OCI-LY3 (cell line): Measurements from ENCODE around the gene CAMKMT.
"Not testable (repeated sequence)": the region's sequence is repeated elsewhere in the genome, so short reads cannot be mapped to it uniquely, and the experiment has no call there.

ENCODE experiments used
- H2AFZ ChIP-seq: fragments of 200-600, 300-600 bp; shearing (Covaris generic); 2 replicates; pipeline ENCODE4 v1.6.0; 2014; ENCODE audit warnings: antibody characterized with exemption, low read depth, low read length
- H3K27ac ChIP-seq: fragments of 200-600, 300-600 bp; sonication (generic); 2 replicates; pipeline ENCODE4 v1.5.1; 2014; ENCODE audit warnings: mild to moderate bottlenecking, low read length, moderate library complexity, mixed read lengths
- H3K27me3 ChIP-seq: fragments of 200-600, 300-600 bp; sonication (generic); 2 replicates; pipeline ENCODE4 v1.6.1; 2014; ENCODE audit warnings: low read depth, low read length, mixed read lengths
- H3K36me3 ChIP-seq: fragments of 200-600, 300-600 bp; sonication (generic); replicated peaks from 2 replicates; pipeline ENCODE3; 2014; ENCODE audit warnings: low read depth, low read length, mixed read lengths
- H3K4me1 ChIP-seq: fragments of 300-600, 200-600 bp; sonication (generic); 2 replicates; pipeline ENCODE4 v1.6.1; 2014; ENCODE audit warnings: low read length, mixed read lengths
- H3K4me2 ChIP-seq: fragments of 200-600, 300-600 bp; sonication (generic); 2 replicates; pipeline ENCODE4 v1.6.1; 2014; ENCODE audit warnings: low read length, mixed read lengths
- H3K4me3 ChIP-seq: fragments of 300-600, 200-600 bp; sonication (generic); 2 replicates; pipeline ENCODE4 v1.5.1; 2014; ENCODE audit warnings: antibody characterized with exemption, mild to moderate bottlenecking, low read length, moderate library complexity
- H3K79me2 ChIP-seq: fragments of 300-600, 200-600 bp; shearing (Covaris generic); 2 replicates; pipeline ENCODE4 v1.6.1; 2014; ENCODE audit warnings: mild to moderate bottlenecking, low read length, mixed read lengths
- H3K9ac ChIP-seq: fragments of 300-600, 200-600 bp; shearing (Covaris generic); 2 replicates; pipeline ENCODE4 v1.6.0; 2014; ENCODE audit warnings: mild to moderate bottlenecking, low read length, moderate library complexity
- H3K9me3 ChIP-seq: fragments of 200-600, 300-600 bp; shearing (Covaris generic); 2 replicates; pipeline ENCODE4 v1.6.1; 2014; ENCODE audit warnings: low read length, mixed read lengths; ENCODE audit not compliant: insufficient read depth
- H4K20me1 ChIP-seq: fragments of 200-600, 300-600 bp; sonication (generic); 2 replicates; pipeline ENCODE4 v1.6.1; 2016; ENCODE audit warnings: low read length, mixed read lengths; ENCODE audit not compliant: insufficient read depth
- EZH2phosphoT487 ChIP-seq: fragments of 200-600 bp; shearing (Covaris generic); IDR thresholded peaks from 2 replicates; pipeline ENCODE4 v1.6.1; 2018; ENCODE audit warnings: antibody characterized with exemption, mixed run types, low read depth
- TF ChIP-seq, protein P1 (sequence below): fragments of 200-600, 300-600 bp; sonication (generic); IDR thresholded peaks from 2 replicates; pipeline ENCODE4 v1.5.1; 2014; ENCODE audit warnings: antibody characterized with exemption, low read length, low read depth

The CAMKMT gene

DNA sequence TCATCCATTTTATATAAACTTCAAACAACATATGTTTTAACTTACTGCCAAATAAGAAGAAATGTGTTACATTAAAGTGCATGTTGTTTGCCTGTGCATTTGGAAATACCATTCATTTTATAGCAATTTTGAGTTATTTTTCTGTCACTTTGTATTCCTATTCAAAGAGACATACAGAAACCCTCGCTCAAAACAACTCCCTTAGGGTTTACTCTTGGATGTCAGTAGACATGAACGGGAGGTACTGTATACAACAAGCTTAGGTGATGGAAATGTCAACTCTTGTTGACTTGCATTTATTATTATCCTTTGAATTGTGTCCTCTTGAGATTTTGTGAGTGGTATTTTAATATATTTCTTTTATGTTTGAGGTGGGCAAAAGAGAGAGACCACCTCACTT lies 132.3 kb downstream of the CAMKMT start:
- no peaks in the 10 kb centered on the region for H3K9me3 ChIP-seq
- no peak overlapping the region for H3K27ac ChIP-seq
- H3K4me1 ChIP-seq: no peaks in the 10 kb centered on the region
- H2AFZ ChIP-seq: no peak overlapping the region
- H3K27me3 ChIP-seq: no peaks in the 10 kb centered on the region
- no peak overlapping the region for H3K4me3 ChIP-seq
- no peak overlapping the region for H3K9ac ChIP-seq
- TF ChIP-seq, protein P1, sequence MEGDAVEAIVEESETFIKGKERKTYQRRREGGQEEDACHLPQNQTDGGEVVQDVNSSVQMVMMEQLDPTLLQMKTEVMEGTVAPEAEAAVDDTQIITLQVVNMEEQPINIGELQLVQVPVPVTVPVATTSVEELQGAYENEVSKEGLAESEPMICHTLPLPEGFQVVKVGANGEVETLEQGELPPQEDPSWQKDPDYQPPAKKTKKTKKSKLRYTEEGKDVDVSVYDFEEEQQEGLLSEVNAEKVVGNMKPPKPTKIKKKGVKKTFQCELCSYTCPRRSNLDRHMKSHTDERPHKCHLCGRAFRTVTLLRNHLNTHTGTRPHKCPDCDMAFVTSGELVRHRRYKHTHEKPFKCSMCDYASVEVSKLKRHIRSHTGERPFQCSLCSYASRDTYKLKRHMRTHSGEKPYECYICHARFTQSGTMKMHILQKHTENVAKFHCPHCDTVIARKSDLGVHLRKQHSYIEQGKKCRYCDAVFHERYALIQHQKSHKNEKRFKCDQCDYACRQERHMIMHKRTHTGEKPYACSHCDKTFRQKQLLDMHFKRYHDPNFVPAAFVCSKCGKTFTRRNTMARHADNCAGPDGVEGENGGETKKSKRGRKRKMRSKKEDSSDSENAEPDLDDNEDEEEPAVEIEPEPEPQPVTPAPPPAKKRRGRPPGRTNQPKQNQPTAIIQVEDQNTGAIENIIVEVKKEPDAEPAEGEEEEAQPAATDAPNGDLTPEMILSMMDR: no peak
- no peak for TF ChIP-seq EZH2phosphoT487
- H4K20me1 ChIP-seq: no peaks in the 10 kb centered on the region
- no peaks in the 10 kb centered on the region for H3K79me2 ChIP-seq
- no peak overlapping the region for H3K4me2 ChIP-seq
- no peaks in the 10 kb centered on the region for H3K36me3 ChIP-seq

DNA sequence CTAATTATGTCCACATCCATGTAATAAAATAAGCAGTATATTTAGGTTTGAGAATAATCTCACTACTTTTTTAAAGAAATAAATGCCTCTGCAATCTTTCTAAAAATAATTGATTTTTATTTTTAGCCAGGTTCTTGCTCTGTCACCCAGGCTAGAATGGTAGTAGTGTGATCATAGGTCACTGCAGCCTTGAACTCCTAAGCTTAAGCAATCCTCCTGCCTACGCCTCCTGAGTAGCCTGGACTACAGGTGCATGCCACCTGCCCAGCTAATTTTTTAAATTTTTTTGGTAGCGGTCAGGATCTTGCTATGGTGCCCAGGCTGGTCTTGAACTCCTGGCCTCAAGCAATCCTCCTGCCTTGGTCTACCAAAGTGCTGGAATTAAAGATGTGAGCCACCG lies 133.3 kb downstream of the CAMKMT start:
- no peak for TF ChIP-seq EZH2phosphoT487
- TF ChIP-seq, protein P1: no peak
- Histone ChIP-seq H2AFZ (no peak overlapping the region), H3K9me3 (no peaks in the 10 kb centered on the region), H3K4me3 (no peak overlapping the region), H4K20me1 (no peaks in the 10 kb centered on the region), H3K27me3 (no peaks in the 10 kb centered on the region), H3K9ac (no peak overlapping the region), H3K36me3 (no peaks in the 10 kb centered on the region), H3K27ac (no peak overlapping the region), H3K4me1 (no peaks in the 10 kb centered on the region), H3K79me2 (no peaks in the 10 kb centered on the region), H3K4me2 (no peak overlapping the region)

DNA sequence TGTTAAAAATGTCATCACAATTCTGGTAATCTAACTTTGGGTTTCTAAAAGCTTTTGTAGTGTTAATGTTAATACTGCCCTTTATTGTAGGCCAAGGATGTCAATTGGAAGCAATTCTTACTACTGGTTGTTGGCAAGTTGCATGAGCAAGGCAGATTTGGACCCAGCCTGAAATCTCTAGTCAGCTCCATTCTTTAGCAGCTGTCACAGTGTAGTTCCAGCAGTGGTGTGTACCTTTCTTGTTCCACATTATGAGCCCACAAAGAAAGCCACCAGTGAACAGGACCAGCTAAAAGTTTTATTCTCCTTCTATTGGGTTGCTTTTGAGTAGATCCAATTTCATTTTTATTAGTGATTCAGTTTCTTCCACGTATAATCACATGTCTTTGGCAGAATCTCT lies 133.8 kb downstream of the CAMKMT start:
- Histone ChIP-seq H3K27me3 (no peaks in the 10 kb centered on the region), H3K4me3 (no peak overlapping the region), H3K9me3 (no peaks in the 10 kb centered on the region), H3K36me3 (no peaks in the 10 kb centered on the region), H3K4me2 (no peak overlapping the region), H2AFZ (no peak overlapping the region), H3K79me2 (no peaks in the 10 kb centered on the region), H3K9ac (no peak overlapping the region), H3K4me1 (no peaks in the 10 kb centered on the region), H3K27ac (no peak overlapping the region), H4K20me1 (no peaks in the 10 kb centered on the region)
- no peak for TF ChIP-seq EZH2phosphoT487

DNA sequence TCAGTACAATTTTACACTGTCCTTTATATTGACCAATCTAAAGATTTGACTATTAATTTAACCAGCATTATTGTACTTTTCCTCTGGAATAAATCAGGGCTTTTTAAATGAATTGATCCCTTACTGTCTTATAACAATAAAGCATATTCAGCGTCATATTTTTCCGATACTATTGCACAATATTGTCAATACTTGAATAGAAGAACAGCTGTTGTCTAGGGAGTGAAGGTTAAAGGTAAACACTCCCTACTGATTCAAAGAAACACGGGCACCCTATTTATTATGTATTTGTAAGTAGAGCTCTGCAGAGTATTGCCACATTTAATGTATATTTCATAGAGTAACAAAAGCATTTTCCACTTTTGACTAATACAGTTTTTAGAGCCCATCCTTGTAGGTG lies 134.4 kb downstream of the CAMKMT start:
- no peaks in the 10 kb centered on the region for H3K9me3 ChIP-seq
- no peaks in the 10 kb centered on the region for H3K4me1 ChIP-seq
- no peak overlapping the region for H3K4me3 ChIP-seq
- no peak overlapping the region for H2AFZ ChIP-seq
- H3K36me3 ChIP-seq: no peaks in the 10 kb centered on the region
- H3K9ac ChIP-seq: no peak overlapping the region
- H3K79me2 ChIP-seq: no peaks in the 10 kb centered on the region
- H4K20me1 ChIP-seq: no peaks in the 10 kb centered on the region
- H3K27ac ChIP-seq: no peak overlapping the region
- H3K4me2 ChIP-seq: no peak overlapping the region
- no peaks in the 10 kb centered on the region for H3K27me3 ChIP-seq
- TF ChIP-seq, protein P1: no peak
- no peak for TF ChIP-seq EZH2phosphoT487

DNA sequence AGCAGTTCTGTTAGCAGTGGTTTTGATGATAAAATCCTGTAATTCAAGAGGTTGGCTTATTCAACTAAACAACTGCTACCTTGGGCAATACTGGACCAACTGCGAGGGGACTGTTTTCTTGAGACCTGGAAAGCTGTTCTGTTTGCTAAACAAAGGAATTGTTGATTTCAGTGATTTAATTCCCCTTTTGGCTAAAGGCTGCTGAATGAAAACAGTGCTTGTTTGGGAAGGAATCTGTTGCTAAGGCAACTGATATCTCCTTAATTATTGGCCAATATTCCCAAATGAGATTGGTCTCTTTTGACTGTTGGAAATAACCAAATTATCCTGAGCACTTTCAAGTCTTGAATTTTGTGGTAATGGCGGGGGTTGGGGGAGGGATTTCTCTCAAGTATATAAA lies 136.8 kb downstream of the CAMKMT start:
- H3K9me3 ChIP-seq: no peaks in the 10 kb centered on the region
- H3K4me2 ChIP-seq: no peak overlapping the region
- no peaks in the 10 kb centered on the region for H3K79me2 ChIP-seq
- no peak for TF ChIP-seq EZH2phosphoT487
- TF ChIP-seq, protein P1: no peak
- no peak overlapping the region for H3K4me3 ChIP-seq
- H4K20me1 ChIP-seq: no peaks in the 10 kb centered on the region
- no peak overlapping the region for H2AFZ ChIP-seq
- no peak overlapping the region for H3K9ac ChIP-seq
- no peaks in the 10 kb centered on the region; the same call in 1 of the 2 replicates for H3K4me1 ChIP-seq
- no peaks in the 10 kb centered on the region for H3K27me3 ChIP-seq
- H3K27ac ChIP-seq: no peak overlapping the region
- no peaks in the 10 kb centered on the region for H3K36me3 ChIP-seq

DNA sequence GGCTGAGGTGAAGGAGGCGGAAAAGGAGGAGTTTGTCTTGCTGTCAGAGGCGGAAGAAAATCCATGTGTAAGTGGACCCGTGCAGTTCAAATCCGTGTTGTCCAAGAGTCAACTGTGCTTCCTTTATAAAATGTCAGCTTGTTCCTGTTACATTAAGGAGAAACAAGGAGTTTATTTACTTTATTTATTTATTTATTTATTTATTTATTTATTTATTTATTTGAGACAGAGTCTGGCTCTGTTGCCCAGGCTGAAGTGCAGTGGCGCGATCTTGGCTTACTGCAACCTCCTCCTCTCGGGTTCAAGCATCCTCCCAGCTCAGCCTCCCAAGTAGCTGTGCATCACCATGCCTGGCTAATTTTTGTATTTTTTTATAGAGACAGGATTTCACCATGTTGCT lies 143.9 kb downstream of the CAMKMT start:
- not testable (repeated sequence) for H4K20me1 ChIP-seq, H3K36me3 ChIP-seq, H3K27ac ChIP-seq, H3K4me2 ChIP-seq, H3K4me3 ChIP-seq, H3K4me1 ChIP-seq, H3K27me3 ChIP-seq, H3K9me3 ChIP-seq, H3K79me2 ChIP-seq, H2AFZ ChIP-seq, H3K9ac ChIP-seq
